LoVo (cell line): ENCODE results near the gene CFAP77.
A peak's percentile ranks its signal among the peaks of the same experiment; 100 is the strongest.
"Not testable (repeated sequence)": the region's sequence is repeated elsewhere in the genome, so short reads cannot be mapped to it uniquely, and the experiment has no call there.

ENCODE experiments used
- DNase-seq: peaks from one replicate; pipeline ENCODE4 v3.0.0-alpha.2; 2016; ENCODE audit warnings: low spot score

The CFAP77 gene

GRCh38 chr9:132547976-132548730, 138.1 kb downstream of the CFAP77 start:
- no peak for DNase-seq

- DNase-seq = no peak
Observed at GRCh38 chr9:132548751-132549640, 139.0 kb downstream of the CFAP77 start.

- no peak for DNase-seq
Observed at GRCh38 chr9:132551556-132551955, 141.5 kb downstream of the CFAP77 start.

GRCh38 chr9:132552041-132552440, 142.0 kb downstream of the CFAP77 start:
- DNase-seq = no peak

GRCh38 chr9:132554755-132555154, 144.7 kb downstream of the CFAP77 start:
- DNase-seq = no peak

- DNase-seq = no peak
Observed at GRCh38 chr9:132555528-132555927, 145.5 kb downstream of the CFAP77 start.

GRCh38 chr9:132556235-132556634, 146.2 kb downstream of the CFAP77 start:
- no peak for DNase-seq

- no peak for DNase-seq
Observed at GRCh38 chr9:132556714-132557113, 146.7 kb downstream of the CFAP77 start.

GRCh38 chr9:132557159-132557558, 147.1 kb downstream of the CFAP77 start:
- no peak for DNase-seq

- DNase-seq = no peak
Observed at GRCh38 chr9:132559711-132560110, 149.7 kb downstream of the CFAP77 start.

- DNase-seq = no peak
Observed at GRCh38 chr9:132560616-132561202, 150.7 kb downstream of the CFAP77 start.

GRCh38 chr9:132562306-132562573, 152.2 kb downstream of the CFAP77 start:
- DNase-seq = no peak

GRCh38 chr9:132564526-132564925, 154.5 kb downstream of the CFAP77 start:
- no peak for DNase-seq

GRCh38 chr9:132568787-132569186, 158.8 kb downstream of the CFAP77 start:
- not testable (repeated sequence) for DNase-seq

- no peak for DNase-seq
Observed at GRCh38 chr9:132571806-132572600, 162.0 kb downstream of the CFAP77 start.

GRCh38 chr9:132572921-132573320, 162.9 kb downstream of the CFAP77 start:
- DNase-seq = no peak

GRCh38 chr9:132575005-132575609, 165.1 kb downstream of the CFAP77 start:
- peak; percentile 55 for DNase-seq

GRCh38 chr9:132575811-132576210, 165.8 kb downstream of the CFAP77 start:
- DNase-seq = no peak

- DNase-seq = no peak
Observed at GRCh38 chr9:132577119-132577518, 167.1 kb downstream of the CFAP77 start.

- no peak for DNase-seq
Observed at GRCh38 chr9:132578367-132578932, 168.4 kb downstream of the CFAP77 start.

GRCh38 chr9:132579427-132579798, 169.4 kb downstream of the CFAP77 start:
- DNase-seq = no peak
